H1 (cell line): ENCODE results near the gene NHLRC2. TPM values are rescaled to one million over a fixed set of nuclear protein-coding genes. Genes with fewer than 3 reads are reported as not detected.

ENCODE experiments used
- CTCF ChIA-PET: fragments of 300-600 bp; sonication (Branson Sonifier 250); formaldehyde crosslinking; loops from one replicate; lab custom pipeline; 2021; ENCODE audit not compliant: partially characterized antibody; lab: Charles Lee
- POLR2A ChIA-PET: fragments of 300-600 bp; sonication (Branson Sonifier 250); formaldehyde crosslinking; loops from one replicate; lab custom pipeline; 2021; ENCODE audit warnings: inconsistent platforms; ENCODE audit not compliant: partially characterized antibody; lab: Charles Lee
- DNase-seq, 2 experiments: peaks; one replicate each; pipeline versions ENCODE4 v3.0.0 to v3.0.0-alpha.2; 2010 to 2022; ENCODE audit warnings: low spot score in 2 of 2, low read depth in 1 of 2, mixed read lengths in 1 of 2
- FAIRE-seq: peaks from 2 replicates; lab custom pipeline; 2011; peaks lifted over from hg19 to GRCh38; lab: Jason Lieb, UNC
- H2AFZ ChIP-seq: 2 replicates; pipeline ENCODE4 v1.8.1; 2012; ENCODE audit warnings: low read length, inconsistent platforms
- H2AK5ac ChIP-seq: 2 replicates; pipeline ENCODE4 v1.6.1; 2013; ENCODE audit warnings: low read depth, low read length
- H2BK120ac ChIP-seq: replicated peaks from 2 replicates; pipeline ENCODE3; 2013; ENCODE audit warnings: low read depth, low read length, inconsistent platforms
- H2BK12ac ChIP-seq: 2 replicates; pipeline ENCODE4 v1.6.1; 2013; ENCODE audit warnings: low read depth, low read length
- H2BK15ac ChIP-seq: 2 replicates; pipeline ENCODE4 v1.6.1; 2013; ENCODE audit warnings: low read length
- H2BK20ac ChIP-seq: 2 replicates; pipeline ENCODE4 v1.6.1; 2013; ENCODE audit warnings: low read length
- H2BK5ac ChIP-seq: 2 replicates; pipeline ENCODE4 v1.6.1; 2013; ENCODE audit warnings: low read depth, low read length
- H3K14ac ChIP-seq: 2 replicates; pipeline ENCODE4 v1.6.1; 2013; ENCODE audit warnings: inconsistent platforms; ENCODE audit not compliant: insufficient read length
- H3K18ac ChIP-seq: 2 replicates; pipeline ENCODE4 v1.6.1; 2013; ENCODE audit warnings: low read length; ENCODE audit errors: extremely low read depth
- H3K23ac ChIP-seq: 2 replicates; pipeline ENCODE4 v1.6.1; 2013; ENCODE audit warnings: inconsistent platforms; ENCODE audit not compliant: insufficient read length
- H3K23me2 ChIP-seq: 2 replicates; pipeline ENCODE4 v1.6.1; 2013; ENCODE audit warnings: low read depth, low read length
- H3K27ac ChIP-seq: 2 replicates; pipeline ENCODE4 v1.6.1; 2011; ENCODE audit warnings: low read depth, low read length, inconsistent platforms
- H3K27me3 ChIP-seq, 4 experiments: replicated peaks in 1 of 4; 1 replicate in 1 of 4; 2 replicates in 3 of 4; pipeline versions ENCODE4 v1.6.1 to v1.8.1; 2011 to 2013; ENCODE audit warnings: low read length in 3 of 4, mild to moderate bottlenecking in 3 of 4, inconsistent platforms in 2 of 4, mixed read lengths in 2 of 4, moderate library complexity in 1 of 4; ENCODE audit not compliant: control insufficient read depth in 3 of 4, insufficient read depth in 3 of 4; ENCODE audit errors: extremely low read depth in 1 of 4
- H3K36me3 ChIP-seq, 4 experiments: 2 replicates each; pipeline versions ENCODE4 v1.6.1 to v1.8.1; 2011 to 2013; ENCODE audit warnings: mild to moderate bottlenecking in 4 of 4, low read length in 3 of 4, moderate library complexity in 2 of 4, control low read depth in 1 of 4, inconsistent platforms in 1 of 4; ENCODE audit not compliant: insufficient read depth in 4 of 4, control insufficient read depth in 2 of 4
- H3K4ac ChIP-seq: replicated peaks from 2 replicates; pipeline ENCODE3; 2013; ENCODE audit warnings: low read length, low read depth, mixed read lengths, inconsistent platforms; ENCODE audit not compliant: insufficient read length
- H3K4me1 ChIP-seq, 4 experiments: replicated peaks in 1 of 4; 1 replicate in 1 of 4; 2 replicates in 3 of 4; pipeline versions ENCODE4 v1.6.1 to v1.8.1; 2011 to 2013; ENCODE audit warnings: low read length in 3 of 4, inconsistent platforms in 2 of 4, mixed read lengths in 1 of 4; ENCODE audit not compliant: insufficient read depth in 4 of 4, control insufficient read depth in 3 of 4
- H3K4me2 ChIP-seq, 2 experiments: 2 replicates each; pipeline versions ENCODE4 v1.6.1 to v1.8.1; 2011 to 2013; ENCODE audit warnings: low read depth in 2 of 2, low read length in 2 of 2, control low read depth in 1 of 2, inconsistent platforms in 1 of 2, mild to moderate bottlenecking in 1 of 2; ENCODE audit not compliant: insufficient read depth in 1 of 2
- H3K4me3 ChIP-seq, 4 experiments: fragments of 200-600, 300-600 bp in 1 of 4; sonication (generic), shearing (Covaris generic), sonication (Bioruptor Twin) in 1 of 4; 2 replicates each; pipeline versions ENCODE4 v1.5.1 to v1.8.1; 2011 to 2016; ENCODE audit warnings: low read length in 4 of 4, low read depth in 3 of 4, control low read depth in 2 of 4, inconsistent platforms in 2 of 4, mild to moderate bottlenecking in 2 of 4, mixed read lengths in 1 of 4, moderate library complexity in 1 of 4; ENCODE audit not compliant: insufficient read depth in 2 of 4; ENCODE audit errors: extremely low read depth in 1 of 4
- H3K56ac ChIP-seq: replicated peaks from 2 replicates; pipeline ENCODE3; 2013; ENCODE audit warnings: low read depth, mild to moderate bottlenecking, mixed read lengths, low read length, inconsistent platforms; ENCODE audit not compliant: insufficient read length
- H3K79me1 ChIP-seq: 2 replicates; pipeline ENCODE4 v1.6.1; 2013; ENCODE audit warnings: low read depth, low read length, control low read depth
- H3K79me2 ChIP-seq, 2 experiments: 2 replicates each; pipeline versions ENCODE4 v1.6.1 to v1.8.1; 2012 to 2013; ENCODE audit warnings: low read length in 2 of 2, mild to moderate bottlenecking in 2 of 2, inconsistent platforms in 1 of 2; ENCODE audit not compliant: insufficient read depth in 2 of 2, control insufficient read depth in 1 of 2
- H3K9ac ChIP-seq, 4 experiments: replicated peaks in 1 of 4; 1 replicate in 1 of 4; 2 replicates in 3 of 4; pipeline versions ENCODE4 v1.6.1 to v1.8.1; 2011 to 2013; ENCODE audit warnings: low read depth in 3 of 4, low read length in 3 of 4, control low read depth in 2 of 4, mild to moderate bottlenecking in 2 of 4, moderate library complexity in 2 of 4, inconsistent platforms in 1 of 4; ENCODE audit errors: extremely low read depth in 1 of 4
- H3K9me3 ChIP-seq, 2 experiments: 2 replicates each; pipeline versions ENCODE4 v1.6.1 to v1.8.1; 2012 to 2013; ENCODE audit warnings: mild to moderate bottlenecking in 2 of 2, moderate library complexity in 2 of 2, control low read depth in 1 of 2, inconsistent platforms in 1 of 2, low read depth in 1 of 2, low read length in 1 of 2, mixed read lengths in 1 of 2; ENCODE audit not compliant: insufficient read depth in 2 of 2
- H4K20me1 ChIP-seq, 2 experiments: replicated peaks in 1 of 2; 2 replicates each; pipeline versions ENCODE3 to v1.8.1; 2011 to 2013; ENCODE audit warnings: inconsistent platforms in 2 of 2, low read length in 2 of 2, mild to moderate bottlenecking in 1 of 2; ENCODE audit not compliant: insufficient read depth in 2 of 2, control insufficient read depth in 1 of 2
- H4K5ac ChIP-seq: 2 replicates; pipeline ENCODE4 v1.6.1; 2013; ENCODE audit warnings: low read length, low read depth, mixed read lengths, inconsistent platforms; ENCODE audit not compliant: insufficient read length
- H4K8ac ChIP-seq: 2 replicates; pipeline ENCODE4 v1.8.0; 2013; ENCODE audit warnings: mild to moderate bottlenecking, moderate library complexity, low read length, inconsistent platforms; ENCODE audit not compliant: insufficient read depth; ENCODE audit errors: extremely low read depth
- H4K91ac ChIP-seq: replicated peaks from 2 replicates; pipeline ENCODE3; 2013; ENCODE audit warnings: low read length, mixed read lengths, inconsistent platforms; ENCODE audit not compliant: insufficient read length
- EGR1 ChIP-seq: IDR thresholded peaks from 2 replicates; pipeline ENCODE4 v1.6.1; 2011; ENCODE audit warnings: low read depth, low read length, borderline replicate concordance
- EP300 ChIP-seq, 2 experiments: IDR thresholded peaks; 1 replicate in 1 of 2; 2 replicates in 1 of 2; pipeline ENCODE4 v1.6.1; 2011 to 2012; ENCODE audit warnings: low read depth in 2 of 2, low read length in 2 of 2, mild to moderate bottlenecking in 2 of 2, borderline replicate concordance in 1 of 2, inconsistent platforms in 1 of 2, moderate library complexity in 1 of 2
- GTF2F1 ChIP-seq: IDR thresholded peaks from 2 replicates; pipeline ENCODE4 v1.6.1; 2012; ENCODE audit warnings: low read depth, low read length, improper control_type of control experiment, borderline replicate concordance
- HDAC2 ChIP-seq, 2 experiments: fragments of 300-600 bp in 1 of 2; sonication (generic) in 1 of 2; IDR thresholded peaks; 2 replicates each; pipeline ENCODE4 v1.6.1; 2011 to 2012; ENCODE audit warnings: low read depth in 2 of 2, low read length in 2 of 2, mild to moderate bottlenecking in 2 of 2, moderate library complexity in 2 of 2, borderline replicate concordance in 1 of 2, inconsistent platforms in 1 of 2
- JUND ChIP-seq: IDR thresholded peaks from 2 replicates; pipeline ENCODE4 v1.6.1; 2011; ENCODE audit warnings: mild to moderate bottlenecking, improper control_type of control experiment, low read length
- MAFK ChIP-seq: IDR thresholded peaks from 2 replicates; pipeline ENCODE4 v1.6.1; 2012; ENCODE audit warnings: low read depth, mild to moderate bottlenecking, improper control_type of control experiment, low read length
- NRF1 ChIP-seq: IDR thresholded peaks from 2 replicates; pipeline ENCODE4 v1.6.1; 2011; ENCODE audit warnings: mild to moderate bottlenecking, low read depth, low read length, improper control_type of control experiment
- POU5F1 ChIP-seq: IDR thresholded peaks from 2 replicates; pipeline ENCODE4 v1.6.1; 2011; ENCODE audit warnings: low read depth, mild to moderate bottlenecking, low read length, moderate library complexity
- RBBP5 ChIP-seq: IDR thresholded peaks from 2 replicates; pipeline ENCODE4 v1.7.1; 2012; ENCODE audit warnings: low read depth, mild to moderate bottlenecking, inconsistent platforms, low read length, moderate library complexity, borderline replicate concordance
- RFX5 ChIP-seq: IDR thresholded peaks from 2 replicates; pipeline ENCODE4 v1.6.1; 2011; ENCODE audit warnings: low read depth, low read length, improper control_type of control experiment, borderline replicate concordance
- SIRT6 ChIP-seq: IDR thresholded peaks from one replicate; pipeline ENCODE4 v1.7.1; 2012; ENCODE audit warnings: low read length, inconsistent platforms
- SRF ChIP-seq: IDR thresholded peaks from 2 replicates; pipeline ENCODE4 v1.6.1; 2011; ENCODE audit warnings: mild to moderate bottlenecking, low read depth, low read length, moderate library complexity
- TAF1 ChIP-seq: IDR thresholded peaks from 2 replicates; pipeline ENCODE4 v1.6.1; 2011; ENCODE audit warnings: mild to moderate bottlenecking, low read depth, low read length
- TBP ChIP-seq: IDR thresholded peaks from 2 replicates; pipeline ENCODE4 v1.6.1; 2011; ENCODE audit warnings: low read depth, low read length, improper control_type of control experiment
- YY1 ChIP-seq: IDR thresholded peaks from 2 replicates; pipeline ENCODE4 v1.6.1; 2011; ENCODE audit warnings: low read depth, mild to moderate bottlenecking, low read length
- ZNF274 ChIP-seq: IDR thresholded peaks from 2 replicates; pipeline ENCODE4 v1.7.0; 2012; ENCODE audit warnings: low read length, borderline replicate concordance; ENCODE audit errors: extremely low read depth
- WGBS, 2 experiments: shearing (Covaris generic) in 1 of 2; methylation state at CpG; one replicate each; pipeline versions ENCODE4 v1.1.6 to v1.1.7; 2013 to 2015; ENCODE audit warnings: low lambda C conversion rate in 2 of 2, mixed read lengths in 2 of 2, inconsistent platforms in 1 of 2, low coverage in 1 of 2, missing lambda C conversion rate in 1 of 2; ENCODE audit not compliant: insufficient replicate concordance in 2 of 2, insufficient coverage in 1 of 2, insufficient read length in 1 of 2; ENCODE audit errors: extremely low coverage in 1 of 2, missing lambda C conversion rate in 1 of 2; 5-methylcytosine and 5-hydroxymethylcytosine counted together
- polyA plus RNA-seq, 7 experiments: library from polyadenylated mRNA; depleted of rRNA in 3 of 7; stranded (reverse) in 5 of 7; unstranded in 2 of 7; fragments of >200 nt in 5 of 7; fragments of 200-250 nt in 2 of 7; gene quantifications; 1 replicate in 5 of 7; 2 replicates in 1 of 7; 4 replicates in 1 of 7; pipeline versions ENCODE4 v1.2.1 to v1.2.3, GENCODE V29; 2011 to 2013; ENCODE audit warnings: missing spikeins in 2 of 7, mixed read lengths in 2 of 7
- total RNA-seq: library from RNA; stranded (reverse); fragmentation: NEBNext Ultra II Directional; extraction: Animal tissue kit (Norgen Biotek cat#: 25700); gene quantifications from 2 replicates; pipeline ENCODE4 v1.2.1, GENCODE V29; 2021

NHLRC2 gene
- total and polyA plus RNA-seq, 2 of the 8 experiments (the other 6 are each of a cell fraction or from before 2014, with no cell fraction given): 4.9 to 25.6 TPM

DNA sequence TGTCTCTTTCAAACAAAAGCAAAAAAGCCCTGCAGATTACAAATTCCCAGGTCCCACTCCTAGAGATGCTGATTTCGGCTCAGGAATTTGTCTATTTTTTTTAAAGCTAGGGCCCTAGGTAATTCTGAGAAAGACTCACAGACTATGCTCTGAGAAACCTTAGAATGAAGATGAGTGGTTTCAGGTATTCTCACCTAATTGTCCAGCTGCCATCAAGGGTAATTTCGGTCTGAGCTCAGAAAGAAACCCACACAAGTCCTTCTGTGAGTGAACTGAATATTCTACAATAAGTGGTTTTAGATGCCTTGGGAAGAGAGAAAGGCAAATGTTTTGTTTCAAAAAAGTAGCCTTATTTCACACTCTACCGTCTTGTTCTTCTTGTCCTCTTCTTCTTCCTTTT lies 46.3 kb upstream of the NHLRC2 start:
- H2AK5ac ChIP-seq: no peak overlapping the region
- no peak overlapping the region for H3K18ac ChIP-seq
- no peaks in the 10 kb centered on the region for H3K23me2 ChIP-seq
- H4K91ac ChIP-seq: no peak overlapping the region
- H3K4me2 ChIP-seq: no peak overlapping the region
- H4K20me1 ChIP-seq: no peaks in the 10 kb centered on the region
- no peak overlapping the region for H3K14ac ChIP-seq
- H2BK120ac ChIP-seq: no peak overlapping the region
- H3K9ac ChIP-seq: no peak overlapping the region
- no peaks in the 10 kb centered on the region for H3K9me3 ChIP-seq
- no peaks in the 10 kb centered on the region for H3K79me2 ChIP-seq
- H3K27me3 ChIP-seq: no peaks in the 10 kb centered on the region
- H2AFZ ChIP-seq: no peak overlapping the region
- H3K36me3 ChIP-seq: no peaks in the 10 kb centered on the region
- H2BK20ac ChIP-seq: no peak overlapping the region
- CTCF ChIA-PET: interaction anchor here (1.3 to 4.1 kb wide), 3 partner anchors 9 to 32 kb away, joined by 3 to 16 read pairs (median 3); no protein-coding TSS in a partner anchor
- FAIRE-seq (no peak), DNase-seq (no peak)
- H3K79me1 ChIP-seq: no peaks in the 10 kb centered on the region
- H3K23ac ChIP-seq: no peak overlapping the region
- no peak overlapping the region for H2BK12ac ChIP-seq
- no peak overlapping the region for H2BK15ac ChIP-seq
- H3K4me3 ChIP-seq: no peak overlapping the region
- H2BK5ac ChIP-seq: no peak overlapping the region
- POLR2A ChIA-PET: no interaction called here
- H3K27ac ChIP-seq: no peak overlapping the region
- H3K4ac ChIP-seq: no peak overlapping the region
- no peak overlapping the region for H3K56ac ChIP-seq
- WGBS, 2 experiments: 95% methylated on average over 3 of the region's 3 CpGs; no CpG with 5 or more reads in 1 of the 2 experiments
- no peak overlapping the region for H4K5ac ChIP-seq
- H3K4me1 ChIP-seq: no peaks in the 10 kb centered on the region
- H4K8ac ChIP-seq: no peak overlapping the region
- TF ChIP-seq SIRT6: no peak
- no peak for TF ChIP-seq MAFK
- TF ChIP-seq EGR1: no peak
- TF ChIP-seq TBP: no peak
- TF ChIP-seq RBBP5: no peak
- TF ChIP-seq JUND: no peak
- TF ChIP-seq YY1: no peak
- TF ChIP-seq NRF1: no peak
- no peak for TF ChIP-seq RFX5
- TF ChIP-seq POU5F1: no peak
- TF ChIP-seq GTF2F1: no peak
- no peak for TF ChIP-seq HDAC2 (IDR thresholded peaks at IDR 0.05; ENCODE audit: borderline replicate concordance in 1 of 2, low read depth in 2 of 2, low read length in 2 of 2)
- no peak for TF ChIP-seq SRF
- TF ChIP-seq EP300 (IDR thresholded peaks at IDR 0.05; ENCODE audit: borderline replicate concordance in 1 of 2, low read depth in 2 of 2, low read length in 2 of 2): no peak
- TF ChIP-seq TAF1: no peak
- TF ChIP-seq ZNF274: no peak
